Heart right ventricle (tissue), 16 donors: ENCODE measurements around the gene SCAF8. TPM values are rescaled to one million over a fixed set of nuclear protein-coding genes. Genes with fewer than 3 reads are reported as not detected.

Experiments
- ATAC-seq, 8 donors: fragments of 200-7000 bp; cut with Tn5 transposase; one replicate each; pipeline ENCODE4 v1.9.1; 2020; ENCODE audit warnings: mild to moderate bottlenecking in 8 of 8, moderate library complexity in 8 of 8, moderate number of reproducible peaks in 1 of 8
- DNase-seq, 2 donors: peaks; one replicate each; pipeline ENCODE4 v3.0.0-alpha.2; 2020
- H3K27ac ChIP-seq, 10 donors: fragments of 200-600 bp; sonication (generic) in 2 of 10; one replicate each; pipeline versions ENCODE4 v1.5.0 to v1.8.0; 2020 to 2022; ENCODE audit warnings: mild to moderate bottlenecking in 3 of 10
- H3K27me3 ChIP-seq, 7 donors: fragments of 200-600 bp; one replicate each; pipeline ENCODE4 v1.8.0; 2021 to 2022; ENCODE audit warnings: mild to moderate bottlenecking in 2 of 7
- H3K36me3 ChIP-seq, 9 donors: fragments of 200-600 bp; sonication (generic) in 1 of 9; one replicate each; pipeline versions ENCODE4 v1.5.0 to v1.8.0; 2020 to 2022; ENCODE audit warnings: mild to moderate bottlenecking in 2 of 9
- H3K4me1 ChIP-seq, 9 donors: fragments of 200-600 bp; sonication (generic) in 1 of 9; one replicate each; pipeline versions ENCODE4 v1.5.0 to v1.8.0; 2020 to 2022; ENCODE audit warnings: mild to moderate bottlenecking in 4 of 9
- H3K4me3 ChIP-seq, 10 donors: fragments of 200-600 bp; sonication (generic) in 2 of 10; one replicate each; pipeline versions ENCODE4 v1.5.0 to v1.8.0; 2020 to 2022; ENCODE audit warnings: mild to moderate bottlenecking in 7 of 10, moderate library complexity in 2 of 10
- H3K9me3 ChIP-seq, 11 donors: fragments of 200-600 bp in 10 of 11; sonication (generic) in 2 of 11; one replicate each; pipeline versions ENCODE4 v1.5.0 to v1.8.0; 2013 to 2022; ENCODE audit warnings: mild to moderate bottlenecking in 2 of 11, control low read depth in 1 of 11, moderate library complexity in 1 of 11
- CTCF ChIP-seq, 9 donors: fragments of 200-600 bp; sonication (generic) in 2 of 9; IDR thresholded peaks; one replicate each; pipeline versions ENCODE4 v1.5.0 to v1.8.0; 2021 to 2022; ENCODE audit warnings: antibody characterized with exemption in 9 of 9, mild to moderate bottlenecking in 5 of 9, moderate library complexity in 1 of 9
- WGBS, 2 donors: extraction: QIAGEN DNeasy Blood & Tissue Kit; methylation state at CpG; one replicate each; pipeline ENCODE4 v1.1.7; 2013; ENCODE audit warnings: inconsistent platforms in 1 of 2; 5-methylcytosine and 5-hydroxymethylcytosine counted together
- intact Hi-C, 10 donors: fragments of 100-400 bp; cut with DNase I; formaldehyde crosslinking; loops; one replicate each; pipeline versions ENCODE4 v1.11.1 to v1.14.2; 2022
- long read RNA-seq, 3 donors: library from polyadenylated mRNA; unstranded; transcript quantifications; one replicate each; pipeline ENCODE4 v2.0.0, GENCODE V29; 2020 to 2021
- polyA plus RNA-seq, 2 donors: library from polyadenylated mRNA; stranded (reverse); fragments of 200-250 nt; gene quantifications; one replicate each; pipeline ENCODE4 v1.2.3, GENCODE V29; 2013
- total RNA-seq, 10 donors: library from RNA; stranded (reverse); fragmentation: NEBNext Ultra II Directional in 3 of 10; extraction: Animal tissue kit (Norgen Biotek cat#: 25700) in 3 of 10; gene quantifications; one replicate each; pipeline versions ENCODE4 v1.2.1 to v1.2.4, GENCODE V29; 2021 to 2023
- donor health status: Arrhythmogenic right ventricular cardiomyopathy.
- donor health status: ischemic (EF 13 %, LVEDD 7.1; RV severe dilation, severe dysfunction).
- donor health status: healthy with polysubstance abuse.
- donor health status: DM: no; HTN: yes; CAD: no.
- donor health status: DM: no; HTN: no; CAD: no.
- donor health status: ischemic (EF 25% LVEDD 6.9; RV normal size, moderate dysfunction).
- donor health status: ischemic (EF 25% LVEDD 5.7; RV mildly dilated, moderate dysfunction).
- donor health status: healthy.
- donor health status: DM: yes; HTN: yes; CAD: no.
- donor health status: Ischemic cardiomyopathy.
- donor health status: ischemic (EF 35%, LVEDD 5.7; RV mildly dilated, moderate dysfunction).
- donor health status: nonischemic (EF 11% LVEDD 7.7; RV severe dilation, severe dysfunction).
- donor health status: DM: yes; HTN: yes; CAD: no.
- donor health status: PGD.
- donor health status: ischemic (EF 29% LVEDD 5.4; RV normal size, mild dysfunction).
- donor health status: nonischemic (EF 23%, LVEDD 6.1; RV moderate dilation, normal function).

Gene SCAF8
- 10 to 100 TPM; 43.0 to 96.1 (median 73.6) TPM for total RNA-seq
- polyA plus RNA-seq, result 10 to 100 TPM in 1 of 2 donors, 1 to 10 TPM in 1; 6.7 to 13.6 TPM
- long read RNA-seq, donor 1, full-length matches to known transcripts, result 1 of 4 reads
- long read RNA-seq, donor 1, partial matches to known transcripts, result 0 of 4 reads
- long read RNA-seq, donor 1, other reads (novel, unspliced or antisense), result 3 of 4 reads
- long read RNA-seq, donor 2, full-length matches to known transcripts, result 1 of 10 reads
- long read RNA-seq, donor 2, partial matches to known transcripts, result 4 of 10 reads
- long read RNA-seq, donor 2, other reads (novel, unspliced or antisense), result 5 of 10 reads
- long read RNA-seq, donor 3, full-length matches to known transcripts, result 3 of 20 reads
- long read RNA-seq, donor 3, partial matches to known transcripts, result 10 of 20 reads
- long read RNA-seq, donor 3, other reads (novel, unspliced or antisense), result 7 of 20 reads

DNA sequence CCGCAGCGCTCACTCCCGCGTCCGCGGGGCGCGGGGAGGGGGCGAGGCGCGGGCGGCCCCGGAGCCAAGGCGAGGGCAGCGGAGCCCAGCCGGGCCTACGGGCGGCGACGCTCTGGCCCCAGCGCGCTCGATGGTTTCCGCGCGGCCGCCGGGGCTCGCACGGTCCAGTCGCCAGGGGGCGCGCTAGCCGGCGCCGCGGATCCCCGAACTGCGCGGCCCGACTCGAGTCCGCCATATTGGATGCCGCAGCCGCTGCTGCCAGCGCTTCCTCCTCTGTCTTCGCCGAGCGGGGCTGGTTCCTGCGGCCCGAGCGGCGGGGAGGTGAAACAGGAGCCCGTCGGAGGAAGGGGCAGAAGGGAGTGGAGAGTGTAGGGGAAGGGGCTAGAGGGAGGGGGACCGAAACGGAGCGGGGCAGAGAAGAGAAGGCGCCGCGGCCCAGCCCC is at the start of gene SCAF8:
SCAF8 (plus strand) TSS at position 234 of the 443 bp plus-strand sequence. CDS start 485 bp downstream, outside the sequence.
- DNase-seq (peak; percentile 79 to 85), ATAC-seq (peak; percentile 75 to 94 (median 90))
- WGBS, 2 donors, result 0% methylated on average over 32 to 61 of the region's 61 CpGs
- Histone ChIP-seq H3K27me3 (no peaks in the 10 kb centered on the region), H3K4me3 (peak within 1 kb of the TSS; percentile 93 to 99 (median 98)), H3K4me1 (peaks cover 5 to 51% (median 47%) of the 10 kb centered on the region in 9 donors), H3K9me3 (no peaks in the 10 kb centered on the region), H3K36me3 (no peaks in the 10 kb centered on the region), H3K27ac (peak within 1 kb of the TSS; percentile 99 to 100 (median 100))
- peak; percentile 69 to 95 (median 86) for TF ChIP-seq CTCF (IDR thresholded peaks at IDR 0.05)
- intact Hi-C loops, result loop anchor here in 9 of 10 donors (2.0 to 10.0 kb wide), 8 partner anchors 34 to 218 kb away; partner anchors contain the start of gene CNKSR3 (in 1 of the 9)

DNA sequence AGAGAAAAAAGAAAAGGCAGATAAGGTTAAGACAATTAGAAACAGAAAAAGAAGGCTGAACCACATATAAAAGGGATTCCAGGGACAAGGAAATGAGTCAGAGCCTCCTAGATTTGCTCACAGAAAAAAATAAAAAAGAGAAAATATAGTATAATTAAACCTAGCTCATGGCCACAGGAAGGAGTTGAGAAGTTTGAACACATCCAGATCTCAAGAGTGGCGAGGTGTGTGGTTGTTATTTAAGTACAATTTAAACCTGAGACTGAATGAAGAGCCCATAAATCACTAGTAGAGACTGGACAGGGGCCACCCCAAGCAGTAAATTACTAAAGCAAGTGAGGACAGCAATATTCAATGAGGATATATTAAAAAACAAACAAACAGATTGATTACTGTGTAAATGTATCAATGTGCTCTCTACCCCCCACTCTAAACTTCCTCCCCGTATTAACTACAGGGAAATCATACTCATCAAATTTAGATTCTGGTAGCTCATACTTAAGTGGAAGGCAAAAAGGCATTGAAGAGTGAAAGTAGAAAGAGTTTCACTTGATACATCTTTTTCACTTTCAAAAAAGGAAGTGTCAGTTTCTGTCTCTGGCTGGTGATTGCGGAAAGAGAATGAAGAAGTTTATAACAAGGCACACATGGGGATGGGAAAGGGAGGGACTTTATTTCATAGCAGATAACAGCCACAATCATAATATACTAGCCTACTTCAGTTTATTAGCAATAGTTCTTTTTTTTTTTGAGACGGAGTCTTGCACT is 49.3 kb upstream of the SCAF8 start:
- 62 to 75% methylated on average over 4 of the region's 4 CpGs for WGBS, 2 donors
- Histone ChIP-seq H3K4me1 (peaks cover 0 to 16% (median 0%) of the 10 kb centered on the region in 9 donors), H3K27me3 (no peaks in the 10 kb centered on the region), H3K27ac (peak overlapping the region in 1 of 10 donors; percentile 6), H3K4me3 (no peak overlapping the region), H3K36me3 (no peaks in the 10 kb centered on the region), H3K9me3 (no peaks in the 10 kb centered on the region)
- ATAC-seq (no peak), DNase-seq (no peak)
- intact Hi-C loops, result no loop called here
- TF ChIP-seq CTCF (IDR thresholded peaks at IDR 0.05), result no peak

- Histone ChIP-seq H3K36me3 (no peaks in the 10 kb centered on the region), H3K27ac (no peak overlapping the region), H3K4me1 (peaks cover 0 to 16% (median 0%) of the 10 kb centered on the region in 9 donors), H3K4me3 (no peak overlapping the region), H3K9me3 (no peaks in the 10 kb centered on the region), H3K27me3 (no peaks in the 10 kb centered on the region)
- peak in 1 of 8 donors; percentile 47 for ATAC-seq
- no peak for TF ChIP-seq CTCF (IDR thresholded peaks at IDR 0.05)
- DNase-seq, result no peak
- WGBS, 2 donors, result 23 to 57% methylated on average over 1 of the region's 1 CpG
- intact Hi-C loops, result no loop called here
These were observed 47.1 kb upstream of the SCAF8 start for GRCh38 chr6:154686162-154686561.
